ENCODE data around the gene ATP6V1D. TPM values are rescaled to one million over a fixed set of nuclear protein-coding genes. Genes with fewer than 3 reads are reported as not detected.
"Not testable (repeated sequence)": the region's sequence is repeated elsewhere in the genome, so short reads cannot be mapped to it uniquely, and the experiment has no call there.

ATP6V1D gene
- polyA plus RNA-seq (ENCODE audit: low read depth in 6 of 6), result 10 to 100 TPM; 19.6 to 48.2 (median 43.3) TPM

GRCh38 chr14:67359775-67360469 lies at the start of gene ATP6V1D, which contains the start of gene EIF2S1:
ATP6V1D (minus strand) TSS chr14:67359804; CDS start chr14:67359698, 106 bp downstream.
EIF2S1 (plus strand) TSS chr14:67360328; CDS start chr14:67364768, 4,440 bp downstream.
- peak within 1 kb of the TSS; percentile 86 to 99 (median 95) for H3K4me3 Mint-ChIP-seq
- no peaks in the 10 kb centered on the region for H3K9me3 Mint-ChIP-seq
- ATAC-seq (ENCODE audit: low read depth in 2 of 2) (peak; percentile 85 to 88), DNase-seq (peak; percentile 100)
- peaks cover 30 to 49% (median 43%) of the 10 kb centered on the region in 3 donors for H3K4me1 Mint-ChIP-seq
- H3K27ac Mint-ChIP-seq, result peak within 1 kb of the TSS; percentile 95 to 99 (median 98)
- H3K36me3 Mint-ChIP-seq, result no peaks in the 10 kb centered on the region
- H3K27me3 Mint-ChIP-seq, result no peaks in the 10 kb centered on the region

- H3K27me3 Mint-ChIP-seq, result peaks cover 18 to 27% (median 22%) of the 10 kb centered on the region in 3 donors
- not testable (repeated sequence) for DNase-seq; H3K27ac Mint-ChIP-seq; ATAC-seq (ENCODE audit: low read depth in 2 of 2); H3K4me1 Mint-ChIP-seq; H3K4me3 Mint-ChIP-seq; H3K36me3 Mint-ChIP-seq; H3K9me3 Mint-ChIP-seq
Observed at GRCh38 chr14:67408122-67408801, 48.7 kb upstream of the ATP6V1D start.

GRCh38 chr14:67405771-67406170 lies 46.2 kb upstream of the ATP6V1D start:
- peaks cover 0 to 9% (median 2%) of the 10 kb centered on the region in 7 donors for H3K9me3 Mint-ChIP-seq
- H3K36me3 Mint-ChIP-seq, result no peaks in the 10 kb centered on the region
- DNase-seq, result no peak
- peaks cover 9 to 14% (median 14%) of the 10 kb centered on the region in 3 donors for H3K27me3 Mint-ChIP-seq
- H3K4me3 Mint-ChIP-seq, result no peak overlapping the region
- H3K27ac Mint-ChIP-seq, result no peak overlapping the region
- ATAC-seq (ENCODE audit: low read depth in 2 of 2), result no peak
- H3K4me1 Mint-ChIP-seq, result no peaks in the 10 kb centered on the region

GRCh38 chr14:67400434-67400833 lies 40.8 kb upstream of the ATP6V1D start:
- DNase-seq, result no peak
- Mint-ChIP-seq H3K4me1 (no peaks in the 10 kb centered on the region), H3K36me3 (no peaks in the 10 kb centered on the region), H3K27me3 (peaks cover 8 to 46% (median 33%) of the 10 kb centered on the region in 3 donors), H3K4me3 (no peak overlapping the region), H3K9me3 (peaks cover 0 to 9% (median 2%) of the 10 kb centered on the region in 7 donors), H3K27ac (peak overlapping the region in 1 of 6 donors; percentile 80)
- no peak for ATAC-seq (ENCODE audit: low read depth in 2 of 2)

- H3K27ac Mint-ChIP-seq, result no peak overlapping the region
- peaks cover 8 to 46% (median 33%) of the 10 kb centered on the region in 3 donors for H3K27me3 Mint-ChIP-seq
Observed at GRCh38 chr14:67397536-67397935, 37.9 kb upstream of the ATP6V1D start.

GRCh38 chr14:67396381-67396970 lies 36.9 kb upstream of the ATP6V1D start:
- Mint-ChIP-seq H3K4me1 (no peaks in the 10 kb centered on the region), H3K4me3 (no peak overlapping the region), H3K27me3 (peaks cover 8 to 45% (median 29%) of the 10 kb centered on the region in 3 donors), H3K36me3 (no peaks in the 10 kb centered on the region), H3K9me3 (peaks cover 0 to 2% (median 0%) of the 10 kb centered on the region in 7 donors), H3K27ac (no peak overlapping the region)
- DNase-seq, result no peak
- no peak for ATAC-seq (ENCODE audit: low read depth in 2 of 2)

More at GRCh38 chr14:67397536-67397935, 37.9 kb upstream of the ATP6V1D start:
- Mint-ChIP-seq H3K4me1 (no peaks in the 10 kb centered on the region), H3K36me3 (no peaks in the 10 kb centered on the region), H3K4me3 (no peak overlapping the region), H3K9me3 (peaks cover 0 to 4% (median 2%) of the 10 kb centered on the region in 7 donors)
- no peak for ATAC-seq (ENCODE audit: low read depth in 2 of 2)
- no peak for DNase-seq

GRCh38 chr14:67395876-67396189 lies 36.2 kb upstream of the ATP6V1D start:
- peaks cover 8 to 45% (median 25%) of the 10 kb centered on the region in 3 donors for H3K27me3 Mint-ChIP-seq
- ATAC-seq (ENCODE audit: low read depth in 2 of 2), result no peak

DNA sequence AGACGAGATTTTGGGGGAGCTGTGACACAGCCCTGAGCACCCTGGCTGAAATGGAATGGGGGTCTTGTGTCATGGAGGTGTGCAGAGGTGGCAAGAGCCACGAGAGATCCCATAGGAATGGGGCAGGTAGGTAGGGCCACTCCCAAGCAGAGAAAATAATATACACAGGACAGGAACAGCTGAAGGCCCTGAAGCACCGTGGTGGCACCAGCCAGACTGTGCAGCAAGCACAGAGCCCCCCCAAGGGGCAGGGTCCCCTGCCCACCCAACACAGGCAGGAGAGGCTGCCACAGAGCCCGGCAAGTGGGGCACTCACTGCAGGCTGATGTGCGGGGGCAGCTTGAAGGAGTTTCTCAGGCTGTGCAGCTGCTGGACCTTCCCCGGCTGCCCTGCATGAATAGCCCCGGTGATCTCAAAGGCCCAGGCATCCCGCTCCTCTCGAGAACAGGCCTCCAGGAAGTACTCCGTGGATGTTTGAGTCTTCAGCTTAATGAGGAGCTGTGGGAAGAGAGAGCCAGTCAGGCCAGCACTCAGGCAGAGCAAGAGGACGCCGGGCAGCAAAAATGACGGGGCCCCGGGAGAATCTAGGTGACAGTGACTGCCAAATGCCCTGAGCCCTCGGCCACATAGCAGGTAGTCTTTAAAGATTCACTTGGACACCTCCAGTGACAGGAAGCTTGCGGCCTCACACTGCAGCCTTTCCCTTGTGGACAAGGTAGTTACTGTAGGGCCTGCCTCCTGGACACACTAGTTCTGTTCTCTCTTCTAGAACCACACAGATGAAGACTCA lies 35.7 kb upstream of the ATP6V1D start:
- H3K27me3 Mint-ChIP-seq, result peaks cover 8 to 42% (median 25%) of the 10 kb centered on the region in 3 donors
- H3K4me1 Mint-ChIP-seq, result no peaks in the 10 kb centered on the region
- H3K36me3 Mint-ChIP-seq, result no peaks in the 10 kb centered on the region
- H3K9me3 Mint-ChIP-seq, result no peaks in the 10 kb centered on the region
- ATAC-seq (ENCODE audit: low read depth in 2 of 2), result no peak
- H3K27ac Mint-ChIP-seq, result no peak overlapping the region
- no peak for DNase-seq
- no peak overlapping the region for H3K4me3 Mint-ChIP-seq

More at GRCh38 chr14:67395876-67396189, 36.2 kb upstream of the ATP6V1D start:
- Mint-ChIP-seq H3K9me3 (no peaks in the 10 kb centered on the region), H3K4me1 (no peaks in the 10 kb centered on the region), H3K36me3 (no peaks in the 10 kb centered on the region), H3K4me3 (no peak overlapping the region), H3K27ac (no peak overlapping the region)
- DNase-seq, result no peak

DNA sequence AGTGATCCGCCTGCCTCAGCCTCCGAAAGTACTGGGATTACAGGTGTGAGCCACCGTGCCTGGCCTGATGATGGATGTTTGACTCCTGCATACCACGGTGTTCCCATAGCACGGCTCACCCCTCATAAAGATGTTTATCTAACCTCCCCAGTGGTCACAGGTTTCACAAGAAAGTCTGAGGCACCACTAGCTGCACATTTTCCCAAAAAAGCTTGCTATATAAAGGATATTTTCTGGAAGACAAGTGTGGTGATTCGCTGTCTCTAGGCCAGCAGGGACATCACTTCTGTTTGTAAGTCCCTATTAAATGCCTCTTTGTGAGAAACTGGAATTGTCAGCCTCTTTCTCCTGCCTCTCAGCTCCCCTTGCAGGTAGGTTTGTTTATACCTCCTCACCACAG lies 34.1 kb upstream of the ATP6V1D start:
- ATAC-seq (ENCODE audit: low read depth in 2 of 2), result no peak
- DNase-seq, result no peak
- Mint-ChIP-seq H3K36me3 (no peaks in the 10 kb centered on the region), H3K27me3 (peaks cover 4 to 27% (median 15%) of the 10 kb centered on the region in 3 donors), H3K27ac (no peak overlapping the region), H3K4me1 (no peaks in the 10 kb centered on the region), H3K4me3 (no peak overlapping the region), H3K9me3 (no peaks in the 10 kb centered on the region)

DNA sequence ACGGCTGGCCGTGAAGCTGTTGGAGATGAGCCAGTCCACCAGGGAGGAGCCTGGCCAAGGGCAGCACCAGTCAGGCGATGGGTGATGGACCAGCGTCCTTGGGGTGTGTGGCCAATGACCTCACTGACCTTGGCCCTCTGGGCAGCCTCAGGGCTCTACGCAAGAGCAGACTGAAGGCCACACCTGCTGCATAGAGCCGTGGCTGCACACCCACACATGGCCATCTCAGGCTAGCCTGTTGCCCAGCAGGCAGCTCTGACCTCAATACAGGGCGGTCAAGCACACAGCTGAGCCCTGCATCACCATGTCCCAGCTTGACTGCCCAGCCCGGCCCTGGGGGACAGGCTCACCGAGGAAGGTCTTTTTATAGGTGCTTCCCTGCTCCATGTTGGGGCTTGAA lies 33.2 kb upstream of the ATP6V1D start:
- no peak overlapping the region for H3K4me3 Mint-ChIP-seq
- ATAC-seq (ENCODE audit: low read depth in 2 of 2) (no peak), DNase-seq (no peak)
- no peak overlapping the region for H3K27ac Mint-ChIP-seq
- no peaks in the 10 kb centered on the region for H3K9me3 Mint-ChIP-seq
- peaks cover 4 to 20% (median 7%) of the 10 kb centered on the region in 3 donors for H3K27me3 Mint-ChIP-seq
- H3K36me3 Mint-ChIP-seq, result no peaks in the 10 kb centered on the region
- no peaks in the 10 kb centered on the region for H3K4me1 Mint-ChIP-seq

GRCh38 chr14:67392123-67392522 lies 32.5 kb upstream of the ATP6V1D start:
- Mint-ChIP-seq H3K4me3 (no peak overlapping the region), H3K36me3 (no peaks in the 10 kb centered on the region), H3K27ac (no peak overlapping the region), H3K4me1 (no peaks in the 10 kb centered on the region), H3K27me3 (peaks cover 4 to 15% (median 7%) of the 10 kb centered on the region in 3 donors), H3K9me3 (no peaks in the 10 kb centered on the region)
- DNase-seq (no peak), ATAC-seq (ENCODE audit: low read depth in 2 of 2) (no peak)

DNA sequence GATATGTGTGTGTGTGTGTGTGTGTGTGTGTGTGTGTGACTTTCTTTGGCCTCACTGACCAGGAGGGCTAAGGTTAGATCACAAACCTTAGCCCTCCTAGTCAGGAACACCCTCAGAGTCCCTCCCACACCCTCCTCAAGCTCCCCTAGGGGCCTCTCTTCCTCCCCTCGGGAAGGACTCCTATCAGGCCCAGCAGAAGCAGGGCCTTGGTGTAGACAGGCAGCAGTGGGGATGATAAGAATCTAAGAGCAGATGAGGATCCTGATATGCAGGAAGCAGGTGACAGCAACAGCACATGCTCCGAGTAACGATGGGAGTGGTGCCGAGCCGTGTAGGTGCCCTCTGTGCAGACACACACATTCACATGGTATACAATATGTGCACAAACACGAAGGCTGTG lies 31.7 kb upstream of the ATP6V1D start:
- Mint-ChIP-seq H3K4me3 (no peak overlapping the region), H3K9me3 (no peaks in the 10 kb centered on the region), H3K36me3 (no peaks in the 10 kb centered on the region), H3K27ac (no peak overlapping the region), H3K4me1 (no peaks in the 10 kb centered on the region), H3K27me3 (peaks cover 0 to 10% (median 1%) of the 10 kb centered on the region in 3 donors)
- DNase-seq (no peak), ATAC-seq (ENCODE audit: low read depth in 2 of 2) (no peak)
